ENCODE data around the gene SEC23IP. TPM values are rescaled to one million over a fixed set of nuclear protein-coding genes. Genes with fewer than 3 reads are reported as not detected.

The SEC23IP gene
- total and polyA plus RNA-seq, 2 donors (not counting 3 experiments of a cell fraction or from before 2014, with no cell fraction given): 30.9 to 83.1 TPM

- no peak for DNase-seq (ENCODE audit: low read depth, low spot score)
- Histone ChIP-seq H3K4me1 (ENCODE audit: control insufficient read depth, extremely low read depth, insufficient read depth, low read length) (no peaks in the 10 kb centered on the region), H3K79me2 (ENCODE audit: control insufficient read depth, insufficient read depth, low read length) (peaks cover 5% of the 10 kb centered on the region), H3K4me2 (ENCODE audit: insufficient read depth, low read length) (no peak overlapping the region), H3K36me3 (ENCODE audit: control insufficient read depth in 2 of 2, extremely low read depth in 1 of 2, insufficient read depth in 2 of 2, low read length in 2 of 2) (peaks cover 17 to 23% of the 10 kb centered on the region in 2 experiments), H3K4me3 (replicated peaks in 1 of 3; ENCODE audit: insufficient read depth in 1 of 3, low read depth in 1 of 3, low read length in 3 of 3) (no peak overlapping the region), H2AFZ (ENCODE audit: low read depth, low read length) (no peak overlapping the region), H3K9me1 (replicated peaks; ENCODE audit: control insufficient read depth, extremely low read depth, insufficient read depth, low read length) (no peaks in the 10 kb centered on the region), H3K27ac (ENCODE audit: insufficient read depth, low read depth, low read length) (no peak overlapping the region), H3K9me3 (replicated peaks; ENCODE audit: control insufficient read depth, insufficient read depth, low read length) (no peaks in the 10 kb centered on the region), H4K20me1 (replicated peaks; ENCODE audit: control insufficient read depth, extremely low read depth, insufficient read depth, low read length) (no peaks in the 10 kb centered on the region), H3K9ac (replicated peaks; ENCODE audit: extremely low read depth, insufficient read depth, low read length) (no peak overlapping the region), H3K27me3 (ENCODE audit: control insufficient read depth in 2 of 2, insufficient read depth in 2 of 2, low read length in 2 of 2) (no peaks in the 10 kb centered on the region)
- CTCF ChIA-PET: interaction anchor here (1.2 to 1.9 kb wide), 2 partner anchors 10 to 99 kb away, joined by 5 to 22 read pairs; no protein-coding TSS in a partner anchor
- no TSS peak for BruUV-seq (replicated peaks)
- TF ChIP-seq FOS (IDR thresholded peaks at IDR 0.05; ENCODE audit: borderline replicate concordance, insufficient read depth, low read length) (no peak), POLR2A (IDR thresholded peaks at IDR 0.05; ENCODE audit: low read depth, low read length) (no peak), EZH2 (IDR thresholded peaks at IDR 0.05; ENCODE audit: borderline replicate concordance, low read depth, low read length, severe bottlenecking) (no peak)
- POLR2A ChIA-PET: no interaction called here
- FAIRE-seq: no peak
- intact Hi-C loops (cut with micrococcal nuclease): no loop called here
- dilution Hi-C loops (cut with MboI; ENCODE audit: extremely low pct_ligation_motif_present, low sequenced_read_pairs): no loop called here
Measured at GRCh38 chr10:119849944-119850343, 42.6 kb upstream of the SEC23IP start.

DNA sequence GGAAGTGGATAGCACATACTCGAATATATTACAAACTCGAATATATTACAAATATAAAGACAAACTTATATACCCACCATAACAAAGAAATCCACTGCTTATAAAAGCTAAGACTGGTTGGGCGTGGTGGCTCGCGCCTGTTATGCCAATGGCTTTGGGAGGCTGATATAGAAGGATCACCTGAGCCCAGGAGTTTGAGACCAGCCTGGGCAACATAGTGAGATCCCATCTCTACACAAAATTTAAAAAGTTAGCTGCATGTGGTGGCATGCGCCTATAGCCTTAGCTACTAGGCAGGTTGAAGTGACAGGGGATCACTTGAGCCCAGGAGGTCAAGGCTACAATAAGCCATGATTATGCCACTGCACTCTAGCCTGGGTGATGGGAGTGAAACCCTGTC, 40.3 kb upstream of the SEC23IP start:
- BruUV-seq (replicated peaks): no TSS peak
- no peaks in the 10 kb centered on the region for H3K9me1 ChIP-seq (replicated peaks; ENCODE audit: control insufficient read depth, extremely low read depth, insufficient read depth, low read length)
- no peak for FAIRE-seq
- dilution Hi-C loops (cut with MboI; ENCODE audit: extremely low pct_ligation_motif_present, low sequenced_read_pairs) (no loop called here), intact Hi-C loops (cut with micrococcal nuclease) (no loop called here)
- H3K4me3 ChIP-seq (replicated peaks in 1 of 3; ENCODE audit: insufficient read depth in 1 of 3, low read depth in 1 of 3, low read length in 3 of 3): no peak overlapping the region
- H3K36me3 ChIP-seq (ENCODE audit: control insufficient read depth in 2 of 2, extremely low read depth in 1 of 2, insufficient read depth in 2 of 2, low read length in 2 of 2): peaks cover 12 to 13% of the 10 kb centered on the region in 2 experiments
- no peaks in the 10 kb centered on the region for H3K27me3 ChIP-seq (ENCODE audit: control insufficient read depth in 2 of 2, insufficient read depth in 2 of 2, low read length in 2 of 2)
- DNase-seq (ENCODE audit: low read depth, low spot score): no peak
- H3K9ac ChIP-seq (replicated peaks; ENCODE audit: extremely low read depth, insufficient read depth, low read length): no peak overlapping the region
- no peak overlapping the region for H2AFZ ChIP-seq (ENCODE audit: low read depth, low read length)
- no peaks in the 10 kb centered on the region for H3K9me3 ChIP-seq (replicated peaks; ENCODE audit: control insufficient read depth, insufficient read depth, low read length)
- no peaks in the 10 kb centered on the region for H4K20me1 ChIP-seq (replicated peaks; ENCODE audit: control insufficient read depth, extremely low read depth, insufficient read depth, low read length)
- H3K79me2 ChIP-seq (ENCODE audit: control insufficient read depth, insufficient read depth, low read length): peaks cover 8% of the 10 kb centered on the region
- H3K27ac ChIP-seq (ENCODE audit: insufficient read depth, low read depth, low read length): no peak overlapping the region
- ChIA-PET CTCF (interaction anchor here (1.9 to 5.0 kb wide), 2 partner anchors 101 to 165 kb away, joined by 5 to 33 read pairs; no protein-coding TSS in a partner anchor), POLR2A (no interaction called here)
- TF ChIP-seq GATA2 (IDR thresholded peaks at IDR 0.05; ENCODE audit: insufficient read depth, insufficient read length, low read depth, low read length): no peak
- H3K4me1 ChIP-seq (ENCODE audit: control insufficient read depth, extremely low read depth, insufficient read depth, low read length): no peaks in the 10 kb centered on the region
- H3K4me2 ChIP-seq (ENCODE audit: insufficient read depth, low read length): no peak overlapping the region

All from endothelial cell of umbilical vein (primary cell).